ENCODE results near the gene SLC35F3.

Gene SLC35F3

DNA sequence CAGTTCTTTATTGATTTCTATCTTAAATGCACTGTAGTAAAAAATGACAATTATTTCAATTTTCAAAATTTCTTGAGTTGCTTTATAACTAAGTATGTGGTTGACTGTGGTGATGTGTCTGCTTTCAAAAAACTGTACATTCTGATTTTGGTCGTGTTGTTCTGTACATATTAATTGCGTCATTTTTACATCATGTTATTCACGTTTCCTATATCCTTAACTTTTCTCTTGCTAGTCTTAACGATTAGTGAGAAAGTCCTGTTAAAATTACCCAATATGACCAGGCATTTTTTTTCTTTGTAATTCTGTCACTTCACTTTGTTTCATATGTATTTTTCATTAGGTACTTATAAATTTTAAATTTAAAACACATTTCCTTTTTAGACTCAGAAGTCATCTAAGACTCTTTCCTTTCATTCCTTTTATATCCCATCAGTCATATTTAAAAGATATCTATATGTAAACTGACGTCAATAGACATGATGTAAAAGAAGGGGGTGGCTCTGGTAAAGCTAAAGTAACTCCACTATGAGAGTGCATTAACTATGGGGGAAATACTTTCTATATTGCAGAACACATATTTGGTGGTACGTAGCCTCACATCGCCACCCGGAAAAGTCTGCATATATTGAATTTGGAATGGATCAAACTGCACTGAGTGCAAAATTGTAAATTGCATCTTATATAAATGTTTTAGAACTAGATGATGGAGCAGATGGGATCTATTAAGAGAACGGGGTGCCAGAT, 467.7 kb downstream of the SLC35F3 start:
- DNase-seq (ENCODE audit: extremely low read depth, low read depth), result no peak
- TF ChIP-seq, protein P1, sequence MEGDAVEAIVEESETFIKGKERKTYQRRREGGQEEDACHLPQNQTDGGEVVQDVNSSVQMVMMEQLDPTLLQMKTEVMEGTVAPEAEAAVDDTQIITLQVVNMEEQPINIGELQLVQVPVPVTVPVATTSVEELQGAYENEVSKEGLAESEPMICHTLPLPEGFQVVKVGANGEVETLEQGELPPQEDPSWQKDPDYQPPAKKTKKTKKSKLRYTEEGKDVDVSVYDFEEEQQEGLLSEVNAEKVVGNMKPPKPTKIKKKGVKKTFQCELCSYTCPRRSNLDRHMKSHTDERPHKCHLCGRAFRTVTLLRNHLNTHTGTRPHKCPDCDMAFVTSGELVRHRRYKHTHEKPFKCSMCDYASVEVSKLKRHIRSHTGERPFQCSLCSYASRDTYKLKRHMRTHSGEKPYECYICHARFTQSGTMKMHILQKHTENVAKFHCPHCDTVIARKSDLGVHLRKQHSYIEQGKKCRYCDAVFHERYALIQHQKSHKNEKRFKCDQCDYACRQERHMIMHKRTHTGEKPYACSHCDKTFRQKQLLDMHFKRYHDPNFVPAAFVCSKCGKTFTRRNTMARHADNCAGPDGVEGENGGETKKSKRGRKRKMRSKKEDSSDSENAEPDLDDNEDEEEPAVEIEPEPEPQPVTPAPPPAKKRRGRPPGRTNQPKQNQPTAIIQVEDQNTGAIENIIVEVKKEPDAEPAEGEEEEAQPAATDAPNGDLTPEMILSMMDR (IDR thresholded peaks at IDR 0.05; ENCODE audit: low read depth, low read length, missing control alignments), result no peak
- H3K4me3 ChIP-seq (replicated peaks; ENCODE audit: low read depth, low read length), result peak overlapping the region; percentile 61

DNA sequence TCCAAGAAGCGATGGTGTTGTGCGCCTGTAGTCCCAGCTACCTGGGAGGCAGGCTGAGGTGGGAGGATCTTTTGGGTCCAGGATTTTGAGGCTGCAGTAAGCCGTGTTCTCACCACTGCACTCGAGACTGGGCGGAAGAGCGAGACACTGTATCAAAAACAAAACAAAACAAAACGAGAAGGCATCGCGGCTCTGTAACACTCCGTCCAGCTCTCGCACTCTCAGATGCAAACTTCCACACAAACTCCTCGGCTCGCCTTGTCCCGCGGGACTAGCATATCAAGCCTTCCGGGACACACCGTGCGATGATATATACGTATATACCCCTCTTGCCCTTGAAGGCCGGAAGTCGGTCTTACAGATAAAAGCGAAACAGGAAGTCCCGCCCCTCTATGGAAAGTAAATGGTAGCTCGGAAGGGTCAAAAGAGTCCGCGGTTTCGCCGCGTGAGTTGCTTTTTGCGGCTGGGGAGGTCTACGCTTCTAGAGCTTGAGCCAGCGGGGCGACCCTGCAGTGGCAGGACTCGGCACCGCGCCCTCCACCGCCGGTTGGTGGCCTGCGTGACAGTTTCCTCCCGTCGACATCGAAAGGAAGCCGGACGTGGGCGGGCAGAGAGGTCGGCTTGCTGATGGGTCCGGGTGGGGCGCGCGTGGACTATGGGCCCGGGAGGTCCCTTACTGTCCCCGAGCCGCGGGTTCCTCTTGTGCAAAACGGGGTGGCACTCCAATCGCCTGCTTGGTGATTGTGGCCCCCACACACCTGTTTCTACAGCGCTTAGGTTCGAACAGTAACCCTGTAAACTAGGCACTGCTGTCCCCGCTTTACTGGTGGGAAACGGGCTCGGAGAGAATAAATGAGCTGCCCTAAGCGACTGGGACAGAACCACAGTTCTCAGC, 468.8 kb downstream of the SLC35F3 start, which contains the start of gene COA6:
COA6 (plus strand) TSS at position 393 of the 895 bp plus-strand sequence; CDS start at position 404, 11 bp downstream.
- DNase-seq (ENCODE audit: extremely low read depth, low read depth), result peak; percentile 92
- TF ChIP-seq, protein P1 (IDR thresholded peaks at IDR 0.05; ENCODE audit: low read depth, low read length, missing control alignments), result no peak
- H3K4me3 ChIP-seq (replicated peaks; ENCODE audit: low read depth, low read length), result peak within 1 kb of the TSS; percentile 61

DNA sequence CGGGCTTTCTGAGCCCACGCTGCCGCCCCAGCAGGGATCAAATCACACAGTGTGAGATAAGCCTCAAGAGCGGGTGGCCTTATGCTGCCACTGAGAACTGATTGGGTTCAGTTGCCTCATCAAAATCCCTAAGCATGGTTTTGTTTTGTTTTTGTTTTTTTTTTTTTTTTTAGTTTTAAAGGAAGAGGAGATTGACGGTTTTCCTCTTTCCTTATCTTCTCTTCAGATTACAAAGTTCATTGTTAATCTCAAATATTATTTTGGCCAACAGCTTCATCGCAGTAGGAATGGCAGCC, 469.4 kb downstream of the SLC35F3 start:
- TF ChIP-seq, protein P1 (IDR thresholded peaks at IDR 0.05; ENCODE audit: low read depth, low read length, missing control alignments), result no peak
- peak overlapping the region; percentile 61 for H3K4me3 ChIP-seq (replicated peaks; ENCODE audit: low read depth, low read length)
- DNase-seq (ENCODE audit: extremely low read depth, low read depth), result no peak

All from HFF-Myc (cell line).